Measurements from ENCODE around the gene IPO9. TPM values are rescaled to one million over a fixed set of nuclear protein-coding genes. Genes with fewer than 3 reads are reported as not detected.

Gene IPO9
- total RNA-seq, 1 experiment from 2014 or later: 106 TPM

DNA sequence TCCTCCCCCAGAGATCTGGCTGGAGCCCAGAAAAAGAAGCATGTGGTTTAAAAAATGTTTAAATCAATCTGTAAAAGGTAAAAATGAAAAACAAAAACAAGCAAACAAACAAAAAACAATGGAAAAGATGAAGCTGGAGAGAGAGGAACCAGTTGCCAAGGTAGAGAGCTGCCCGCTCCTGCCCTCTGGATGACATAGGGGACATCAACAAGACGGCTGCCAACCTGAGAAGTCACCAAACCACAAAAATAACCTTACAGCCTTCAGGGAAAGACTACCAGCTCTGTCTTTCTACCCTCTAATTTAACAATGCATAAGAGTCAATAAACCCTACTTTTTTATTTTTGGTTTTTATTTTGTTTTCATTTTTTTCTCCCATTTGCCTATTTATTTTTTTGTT lies 8.5 kb upstream of the IPO9 start:
- Histone ChIP-seq H3K4me1 (ENCODE audit: control insufficient read depth, insufficient read depth, low read length) (no peaks in the 10 kb centered on the region), H3K9me3 (ENCODE audit: control insufficient read depth, insufficient read depth, low read depth, low read length) (no peaks in the 10 kb centered on the region), H3K36me3 (ENCODE audit: control insufficient read depth, insufficient read depth, low read length) (no peaks in the 10 kb centered on the region), H3K4me3 (ENCODE audit: low read depth in 2 of 2, low read length in 2 of 2) (no peak overlapping the region), H3K27ac (ENCODE audit: low read length) (no peak overlapping the region), H3K27me3 (ENCODE audit: control insufficient read depth, insufficient read depth, low read length) (no peaks in the 10 kb centered on the region)
- ChIA-PET POLR2A (no interaction called here), CTCF (no interaction called here)
- TF ChIP-seq, protein P1, sequence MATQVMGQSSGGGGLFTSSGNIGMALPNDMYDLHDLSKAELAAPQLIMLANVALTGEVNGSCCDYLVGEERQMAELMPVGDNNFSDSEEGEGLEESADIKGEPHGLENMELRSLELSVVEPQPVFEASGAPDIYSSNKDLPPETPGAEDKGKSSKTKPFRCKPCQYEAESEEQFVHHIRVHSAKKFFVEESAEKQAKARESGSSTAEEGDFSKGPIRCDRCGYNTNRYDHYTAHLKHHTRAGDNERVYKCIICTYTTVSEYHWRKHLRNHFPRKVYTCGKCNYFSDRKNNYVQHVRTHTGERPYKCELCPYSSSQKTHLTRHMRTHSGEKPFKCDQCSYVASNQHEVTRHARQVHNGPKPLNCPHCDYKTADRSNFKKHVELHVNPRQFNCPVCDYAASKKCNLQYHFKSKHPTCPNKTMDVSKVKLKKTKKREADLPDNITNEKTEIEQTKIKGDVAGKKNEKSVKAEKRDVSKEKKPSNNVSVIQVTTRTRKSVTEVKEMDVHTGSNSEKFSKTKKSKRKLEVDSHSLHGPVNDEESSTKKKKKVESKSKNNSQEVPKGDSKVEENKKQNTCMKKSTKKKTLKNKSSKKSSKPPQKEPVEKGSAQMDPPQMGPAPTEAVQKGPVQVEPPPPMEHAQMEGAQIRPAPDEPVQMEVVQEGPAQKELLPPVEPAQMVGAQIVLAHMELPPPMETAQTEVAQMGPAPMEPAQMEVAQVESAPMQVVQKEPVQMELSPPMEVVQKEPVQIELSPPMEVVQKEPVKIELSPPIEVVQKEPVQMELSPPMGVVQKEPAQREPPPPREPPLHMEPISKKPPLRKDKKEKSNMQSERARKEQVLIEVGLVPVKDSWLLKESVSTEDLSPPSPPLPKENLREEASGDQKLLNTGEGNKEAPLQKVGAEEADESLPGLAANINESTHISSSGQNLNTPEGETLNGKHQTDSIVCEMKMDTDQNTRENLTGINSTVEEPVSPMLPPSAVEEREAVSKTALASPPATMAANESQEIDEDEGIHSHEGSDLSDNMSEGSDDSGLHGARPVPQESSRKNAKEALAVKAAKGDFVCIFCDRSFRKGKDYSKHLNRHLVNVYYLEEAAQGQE (IDR thresholded peaks at IDR 0.05; ENCODE audit: insufficient read depth in 1 of 2, low read depth in 2 of 2, low read length in 1 of 2): no peak
- ATAC-seq: no peak
- in situ Hi-C loops (cut with HindIII; ENCODE audit: low pct_unique_long_range_greater_than_20kb, low sequenced_read_pairs) (no loop called here), intact Hi-C loops (cut with micrococcal nuclease; ENCODE audit: unreplicated experiment) (no loop called here)
- no peak for DNase-seq (ENCODE audit: low read depth, low spot score)
- BruUV-seq (replicated peaks): no TSS peak

DNA sequence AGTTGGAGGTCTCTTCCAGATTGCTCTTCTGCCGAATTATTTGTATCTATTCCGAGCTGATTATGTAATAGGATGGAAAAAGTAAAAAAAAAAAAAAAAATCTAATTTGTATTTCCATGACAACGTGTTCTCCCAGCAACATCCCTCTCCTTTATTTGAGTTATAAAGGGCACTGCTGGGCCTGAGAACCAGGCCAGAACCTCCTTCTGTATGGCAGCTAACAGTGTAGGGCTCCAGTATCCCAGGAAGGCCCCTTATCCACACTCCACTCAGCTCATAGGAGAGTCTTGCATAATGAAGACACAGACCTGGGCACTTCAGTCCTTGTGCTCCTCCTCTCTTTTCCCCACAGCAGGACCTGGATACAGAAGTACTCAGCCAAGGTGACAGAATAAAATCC lies 3.7 kb upstream of the IPO9 start:
- H3K9me3 ChIP-seq (ENCODE audit: control insufficient read depth, insufficient read depth, low read depth, low read length): no peaks in the 10 kb centered on the region
- peaks cover 8% of the 10 kb centered on the region for H3K4me1 ChIP-seq (ENCODE audit: control insufficient read depth, insufficient read depth, low read length)
- CTCF ChIA-PET: interaction anchor here (0.5 kb wide), 1 partner anchor 58 kb away, joined by 3 read pairs; no protein-coding TSS in a partner anchor
- DNase-seq (ENCODE audit: low read depth, low spot score) (no peak), ATAC-seq (no peak)
- POLR2A ChIA-PET: no interaction called here
- BruUV-seq (replicated peaks): no TSS peak
- H3K27ac ChIP-seq (ENCODE audit: low read length): no peak overlapping the region
- H3K36me3 ChIP-seq (ENCODE audit: control insufficient read depth, insufficient read depth, low read length): no peaks in the 10 kb centered on the region; the same call in 1 of the 2 replicates
- TF ChIP-seq CTCF (IDR thresholded peaks at IDR 0.05): no peak
- no peak for TF ChIP-seq TCF7L2 (IDR thresholded peaks at IDR 0.05; ENCODE audit: low read depth, low read length)
- TF ChIP-seq, protein P1 (IDR thresholded peaks at IDR 0.05; ENCODE audit: insufficient read depth in 1 of 2, low read depth in 2 of 2, low read length in 1 of 2): no peak
- TF ChIP-seq POLR2AphosphoS5 (IDR thresholded peaks at IDR 0.05; ENCODE audit: low read depth, low read length): no peak
- no peak for TF ChIP-seq SIN3A (IDR thresholded peaks at IDR 0.05; ENCODE audit: borderline replicate concordance, insufficient read depth, low read depth, low read length)
- H3K4me3 ChIP-seq (ENCODE audit: low read depth in 2 of 2, low read length in 2 of 2): no peak overlapping the region
- in situ Hi-C loops (cut with HindIII; ENCODE audit: low pct_unique_long_range_greater_than_20kb, low sequenced_read_pairs): no loop called here
- no peaks in the 10 kb centered on the region for H3K27me3 ChIP-seq (ENCODE audit: control insufficient read depth, insufficient read depth, low read length)
- intact Hi-C loops (cut with micrococcal nuclease; ENCODE audit: unreplicated experiment): no loop called here
